Psoas muscle (tissue), 8 donors: ENCODE data around the gene INAFM2. TPM values are rescaled to one million over a fixed set of nuclear protein-coding genes. Genes with fewer than 3 reads are reported as not detected.

ENCODE experiments used
- ATAC-seq, 4 donors: fragments of 200-7000 bp; cut with Tn5 transposase; one replicate each; pipeline ENCODE4 v1.9.1; 2020; ENCODE audit warnings: moderate library complexity in 3 of 4, mild to moderate bottlenecking in 2 of 4
- DNase-seq, 2 donors: peaks; one replicate each; pipeline ENCODE4 v3.0.0-alpha.2; 2020
- H3K27ac ChIP-seq: fragments of 200-600 bp; one replicate; pipeline ENCODE4 v1.8.0; 2022
- H3K27me3 ChIP-seq, 3 donors: fragments of 200-600 bp in 1 of 3; one replicate each; pipeline versions ENCODE4 v1.6.1 to v1.8.0; 2013 to 2022; ENCODE audit warnings: low read length in 2 of 3, mild to moderate bottlenecking in 2 of 3, moderate library complexity in 1 of 3; ENCODE audit not compliant: insufficient read depth in 3 of 3
- H3K36me3 ChIP-seq, 2 donors: fragments of 200-600 bp in 1 of 2; one replicate each; pipeline versions ENCODE4 v1.6.1 to v1.8.0; 2013 to 2022; ENCODE audit warnings: low read depth in 1 of 2, mild to moderate bottlenecking in 1 of 2, moderate library complexity in 1 of 2; ENCODE audit not compliant: insufficient read depth in 1 of 2
- H3K4me1 ChIP-seq: fragments of 200-600 bp; one replicate; pipeline ENCODE4 v1.8.0; 2022
- H3K4me3 ChIP-seq: fragments of 200-600 bp; one replicate; pipeline ENCODE4 v1.8.0; 2022; ENCODE audit warnings: mild to moderate bottlenecking
- H3K9me3 ChIP-seq: fragments of 200-600 bp; one replicate; pipeline ENCODE4 v1.8.0; 2022
- WGBS, 3 donors: extraction: QIAGEN DNeasy Blood & Tissue Kit; methylation state at CpG; one replicate each; pipeline versions ENCODE4 v1.1.6 to v1.1.7; 2013; 5-methylcytosine and 5-hydroxymethylcytosine counted together
- intact Hi-C, 2 donors: fragments of 100-400 bp; cut with DNase I; formaldehyde crosslinking; loops; one replicate each; pipeline versions ENCODE4 v1.11.0 to v1.14.2; 2022
- polyA plus RNA-seq, 3 donors: library from polyadenylated mRNA; stranded (reverse); fragments of 200-250 nt; gene quantifications; one replicate each; pipeline ENCODE4 v1.2.3, GENCODE V29; 2013
- total RNA-seq, 4 donors: library from RNA; stranded (reverse); fragmentation: NEBNext Ultra II Directional in 2 of 4; extraction: Animal tissue kit (Norgen Biotek cat#: 25700) in 2 of 4; gene quantifications; one replicate each; pipeline versions ENCODE4 v1.2.1 to v1.2.4, GENCODE V29; 2021 to 2023
- TF ChIP-seq, protein P1 (sequence below): fragments of 200-600 bp; IDR thresholded peaks from one replicate; pipeline ENCODE4 v1.8.0; 2022; ENCODE audit warnings: antibody characterized with exemption
- donor health status: healthy with polysubstance abuse.
- donor health status: DM: no; HTN: no; CAD: no; lungs with moderate emphysema.
- donor health status: Bipolar disorder and iron deficiency.
- donor health status: healthy.
- donor health status: DM: yes; HTN: yes; CAD: no.
- donor health status: DM: no; HTN: no; CAD: no.
- donor health status: DM: no; HTN: no; CAD: no.
- donor health status: DM: yes; HTN: yes; CAD: no.

The INAFM2 gene
- total and polyA plus RNA-seq, 7 donors, result 5.8 to 32.4 (median 22.3) TPM

DNA sequence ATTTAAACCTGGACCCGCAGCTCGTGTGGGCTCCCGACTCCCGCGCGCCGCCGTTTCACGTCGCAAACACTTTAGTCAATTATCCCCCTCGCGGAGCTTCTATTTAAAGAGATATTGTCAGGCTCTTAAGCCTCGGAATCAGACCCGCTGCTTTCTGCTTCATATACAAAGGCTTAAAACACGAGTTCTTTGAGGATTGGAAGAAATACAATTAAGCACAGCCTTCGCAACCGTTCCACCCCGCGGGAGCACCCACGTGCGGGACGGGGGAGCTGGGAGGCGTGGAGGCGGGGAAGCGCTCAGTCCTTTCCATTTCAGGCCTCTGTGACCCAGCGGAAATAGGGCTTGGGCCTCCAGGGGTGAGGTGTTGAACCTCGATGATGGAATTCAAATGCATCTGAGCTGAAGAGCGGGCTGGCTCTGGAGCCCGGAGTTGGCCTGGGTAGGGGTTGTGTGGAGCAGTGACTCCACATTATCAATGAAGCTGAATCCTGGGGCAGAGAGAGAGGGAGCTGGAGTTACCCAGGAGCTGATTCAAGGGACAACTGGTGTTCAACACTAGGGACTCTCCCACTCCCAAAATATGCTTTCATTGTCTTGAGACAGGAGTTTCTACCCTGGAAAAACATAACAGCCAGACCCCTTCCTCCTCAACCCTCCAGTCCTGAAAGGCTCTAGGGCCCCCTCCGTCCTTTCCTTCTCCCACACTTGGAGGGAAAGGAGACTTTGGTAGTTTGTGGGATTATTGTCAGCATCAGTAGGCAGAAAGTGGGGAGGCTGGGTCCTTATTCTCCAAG is 43.0 kb upstream of the INAFM2 start:
- intact Hi-C loops, result no loop called here
- H3K4me1 ChIP-seq, result peaks cover 9% of the 10 kb centered on the region
- DNase-seq (no peak), ATAC-seq (no peak)
- 55 to 62% (median 58%) methylated on average over 30 of the region's 30 CpGs for WGBS, 3 donors
- peaks cover 0 to 52% (median 39%) of the 10 kb centered on the region in 3 donors for H3K27me3 ChIP-seq
- no peak overlapping the region for H3K4me3 ChIP-seq
- no peak overlapping the region for H3K27ac ChIP-seq
- no peaks in the 10 kb centered on the region for H3K9me3 ChIP-seq
- TF ChIP-seq, protein P1, sequence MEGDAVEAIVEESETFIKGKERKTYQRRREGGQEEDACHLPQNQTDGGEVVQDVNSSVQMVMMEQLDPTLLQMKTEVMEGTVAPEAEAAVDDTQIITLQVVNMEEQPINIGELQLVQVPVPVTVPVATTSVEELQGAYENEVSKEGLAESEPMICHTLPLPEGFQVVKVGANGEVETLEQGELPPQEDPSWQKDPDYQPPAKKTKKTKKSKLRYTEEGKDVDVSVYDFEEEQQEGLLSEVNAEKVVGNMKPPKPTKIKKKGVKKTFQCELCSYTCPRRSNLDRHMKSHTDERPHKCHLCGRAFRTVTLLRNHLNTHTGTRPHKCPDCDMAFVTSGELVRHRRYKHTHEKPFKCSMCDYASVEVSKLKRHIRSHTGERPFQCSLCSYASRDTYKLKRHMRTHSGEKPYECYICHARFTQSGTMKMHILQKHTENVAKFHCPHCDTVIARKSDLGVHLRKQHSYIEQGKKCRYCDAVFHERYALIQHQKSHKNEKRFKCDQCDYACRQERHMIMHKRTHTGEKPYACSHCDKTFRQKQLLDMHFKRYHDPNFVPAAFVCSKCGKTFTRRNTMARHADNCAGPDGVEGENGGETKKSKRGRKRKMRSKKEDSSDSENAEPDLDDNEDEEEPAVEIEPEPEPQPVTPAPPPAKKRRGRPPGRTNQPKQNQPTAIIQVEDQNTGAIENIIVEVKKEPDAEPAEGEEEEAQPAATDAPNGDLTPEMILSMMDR, result no peak
- H3K36me3 ChIP-seq, result no peaks in the 10 kb centered on the region

DNA sequence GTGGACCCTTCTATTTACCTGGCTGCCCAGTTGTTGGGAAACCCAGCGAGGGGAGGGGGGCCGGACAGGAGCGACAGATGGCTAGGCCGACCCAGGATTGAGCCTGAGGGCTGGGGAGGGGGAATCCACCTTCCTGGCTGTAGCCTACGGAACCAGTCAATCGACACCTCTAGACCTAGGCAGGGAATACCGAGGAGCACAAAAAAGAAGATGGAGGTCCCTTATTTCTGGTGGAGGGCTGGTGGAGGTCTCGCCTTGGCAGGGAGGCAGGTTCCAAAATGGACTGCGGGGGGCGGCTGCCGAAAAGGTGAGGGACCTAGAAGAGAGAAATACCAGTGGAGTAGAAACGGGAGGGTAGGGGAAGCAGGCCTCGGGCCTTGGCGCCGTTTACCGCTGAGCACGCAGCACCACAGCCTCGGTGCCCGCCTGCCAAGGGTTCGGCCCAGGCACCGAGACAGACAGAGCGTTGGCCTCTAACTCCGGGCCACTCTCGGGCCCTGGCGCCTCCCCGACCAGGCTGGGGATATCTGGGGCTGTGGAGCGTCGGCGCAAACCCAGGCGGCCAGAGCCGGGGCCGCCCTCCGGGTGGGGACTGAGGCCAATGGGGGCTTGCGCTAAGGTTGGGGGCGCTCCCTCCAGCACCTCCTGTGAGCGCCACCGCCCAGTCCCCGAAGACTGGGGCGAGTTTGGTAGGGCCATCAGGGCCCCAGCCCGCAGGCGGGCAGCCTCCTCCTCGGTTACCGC is 42.3 kb upstream of the INAFM2 start:
- Histone ChIP-seq H3K27ac (no peak overlapping the region), H3K4me3 (peak overlapping the region; percentile 67), H3K27me3 (peaks cover 0 to 52% (median 39%) of the 10 kb centered on the region in 3 donors), H3K36me3 (no peaks in the 10 kb centered on the region), H3K4me1 (peaks cover 9% of the 10 kb centered on the region), H3K9me3 (no peaks in the 10 kb centered on the region)
- WGBS, 3 donors, result 43 to 49% (median 47%) methylated on average over 41 to 43 of the region's 43 CpGs
- DNase-seq (no peak), ATAC-seq (no peak)
- TF ChIP-seq, protein P1, result no peak
- intact Hi-C loops, result no loop called here

DNA sequence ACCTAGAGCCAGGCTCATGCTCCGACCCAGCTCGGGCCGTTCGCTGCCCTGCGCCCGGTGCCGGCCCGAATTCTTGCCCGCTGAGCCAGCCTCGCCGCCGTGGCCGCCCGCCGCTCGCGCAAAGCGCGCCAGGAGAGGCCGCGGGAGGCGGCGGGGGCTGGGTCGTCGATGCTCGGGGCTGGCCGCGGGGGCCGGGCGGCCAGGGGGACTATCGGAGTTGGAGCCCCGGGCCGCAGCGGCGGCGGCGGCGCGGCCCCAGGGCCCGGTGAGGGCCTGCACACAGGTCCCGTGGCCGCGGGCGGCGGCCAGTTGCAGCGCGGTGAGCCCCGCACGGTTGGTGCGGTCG is 41.7 kb upstream of the INAFM2 start:
- Histone ChIP-seq H3K36me3 (no peaks in the 10 kb centered on the region), H3K9me3 (no peaks in the 10 kb centered on the region), H3K4me1 (peaks cover 9% of the 10 kb centered on the region), H3K27me3 (peaks cover 0 to 52% (median 39%) of the 10 kb centered on the region in 3 donors), H3K27ac (no peak overlapping the region), H3K4me3 (peak overlapping the region; percentile 67)
- TF ChIP-seq, protein P1, result no peak
- ATAC-seq (no peak), DNase-seq (no peak)
- intact Hi-C loops, result no loop called here
- WGBS, 3 donors, result 1 to 4% (median 2%) methylated on average over 11 to 51 of the region's 51 CpGs

DNA sequence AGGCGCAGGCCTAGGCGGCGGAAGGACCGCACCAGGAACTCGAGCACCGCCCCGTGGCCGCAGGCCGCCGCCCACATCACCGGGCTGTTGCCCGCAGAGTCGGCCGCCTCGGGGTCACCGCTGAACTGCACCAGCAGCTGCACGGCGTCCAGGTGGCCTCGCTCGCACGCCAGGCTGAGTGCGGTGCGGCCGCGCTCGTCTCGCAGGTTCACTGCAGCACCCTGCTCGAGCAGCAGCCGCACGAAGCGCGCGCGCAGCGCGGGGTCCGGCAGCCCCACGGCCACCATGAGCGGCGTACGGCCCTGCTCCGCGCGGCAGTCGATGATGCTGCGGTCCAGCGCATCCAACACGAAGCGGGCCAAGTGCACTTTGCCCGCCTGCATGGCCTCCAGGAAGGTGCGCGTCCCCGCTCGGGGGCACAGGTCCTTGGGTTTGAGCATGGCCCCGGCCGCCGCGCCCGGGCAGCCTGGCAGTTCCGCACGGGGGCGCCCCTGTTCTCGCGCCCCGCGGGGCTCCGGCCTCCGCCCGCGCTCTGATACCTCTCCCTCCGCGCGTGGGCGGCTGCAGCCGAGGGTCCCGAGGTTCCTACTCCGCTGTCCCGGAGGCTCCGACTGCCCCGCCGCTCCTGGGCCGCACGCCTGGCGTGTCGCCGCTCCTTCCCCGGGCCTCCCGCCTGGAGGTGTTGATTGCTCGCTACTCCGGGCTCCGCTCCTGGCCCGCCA is 41.2 kb upstream of the INAFM2 start:
- WGBS, 3 donors, result 1 to 2% (median 1%) methylated on average over 55 to 92 of the region's 92 CpGs
- Histone ChIP-seq H3K27ac (no peak overlapping the region), H3K9me3 (no peaks in the 10 kb centered on the region), H3K4me3 (peak overlapping the region; percentile 67), H3K4me1 (peaks cover 10% of the 10 kb centered on the region), H3K36me3 (no peaks in the 10 kb centered on the region), H3K27me3 (peaks cover 0 to 52% (median 39%) of the 10 kb centered on the region in 3 donors)
- TF ChIP-seq, protein P1, result peak; percentile 25
- DNase-seq (peak in 1 of 2 donors; percentile 76), ATAC-seq (peak; percentile 43 to 71 (median 56))
- intact Hi-C loops, result no loop called here
